ENCODE measurements around the gene PPP6R3. TPM values are rescaled to one million over a fixed set of nuclear protein-coding genes. Genes with fewer than 3 reads are reported as not detected.
"Not testable (repeated sequence)": the region's sequence is repeated elsewhere in the genome, so short reads cannot be mapped to it uniquely, and the experiment has no call there.

The PPP6R3 gene
- total RNA-seq, 5 donors from 2014 or later (not counting 1 experiment from before 2014, with no cell fraction given), result 106 to 147 (median 118) TPM

DNA sequence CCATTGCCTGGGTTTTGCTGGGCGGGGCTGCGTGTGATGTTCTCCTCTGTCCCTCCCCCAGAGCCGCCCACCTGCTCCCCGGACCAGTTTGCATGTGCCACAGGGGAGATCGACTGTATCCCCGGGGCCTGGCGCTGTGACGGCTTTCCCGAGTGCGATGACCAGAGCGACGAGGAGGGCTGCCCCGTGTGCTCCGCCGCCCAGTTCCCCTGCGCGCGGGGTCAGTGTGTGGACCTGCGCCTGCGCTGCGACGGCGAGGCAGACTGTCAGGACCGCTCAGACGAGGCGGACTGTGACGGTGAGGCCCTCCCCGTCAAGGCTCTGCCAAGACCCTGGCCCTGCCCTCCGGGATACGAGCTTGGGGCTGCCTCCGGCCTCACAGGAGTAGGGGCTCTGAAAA is 27.0 kb upstream of the PPP6R3 start:
- ChIA-PET CTCF (no interaction called here), POLR2A (no interaction called here)
- DNase-seq, result no peak
- H3K4me3 ChIP-seq (ENCODE audit: control insufficient read depth in 1 of 2, extremely low read depth in 1 of 2, low read length in 1 of 2), result no peak overlapping the region
- H3K27me3 ChIP-seq (replicated peaks in 1 of 2; ENCODE audit: control insufficient read depth in 2 of 2, extremely low read depth in 1 of 2, insufficient read depth in 2 of 2, low read length in 1 of 2), result peaks cover 0 to 2% of the 10 kb centered on the region in 2 experiments
- ATAC-seq (replicated peaks in 1 of 4), result no peak
- no peak overlapping the region for H3K4me3 Mint-ChIP-seq
- peaks cover 5% of the 10 kb centered on the region for H3K36me3 Mint-ChIP-seq
- no peaks in the 10 kb centered on the region for H3K9me3 ChIP-seq
- no peak overlapping the region for H3K27ac ChIP-seq (ENCODE audit: low read length)
- no peak overlapping the region for H3K27ac Mint-ChIP-seq
- peaks cover 0 to 2% (median 0%) of the 10 kb centered on the region in 3 donors for H3K4me1 Mint-ChIP-seq
- no peaks in the 10 kb centered on the region for H3K27me3 Mint-ChIP-seq
- H3K36me3 ChIP-seq (ENCODE audit: control insufficient read depth in 2 of 2, extremely low read depth in 1 of 2, insufficient read depth in 1 of 2, low read length in 1 of 2), result peaks cover 0 to 32% of the 10 kb centered on the region in 2 donors
- WGBS (ENCODE audit: insufficient coverage), result 96% methylated on average over 30 of the region's 31 CpGs
- H3K4me1 ChIP-seq (ENCODE audit: control insufficient read depth in 1 of 2, extremely low read depth in 1 of 2, insufficient read depth in 2 of 2, low read length in 2 of 2), result no peaks in the 10 kb centered on the region
- H3K9me3 Mint-ChIP-seq, result peaks cover 4 to 13% (median 7%) of the 10 kb centered on the region in 3 donors

- H3K27ac Mint-ChIP-seq; H3K4me3 Mint-ChIP-seq; H3K9me3 ChIP-seq; DNase-seq; CTCF ChIA-PET; H3K4me3 ChIP-seq (ENCODE audit: control insufficient read depth in 1 of 2, extremely low read depth in 1 of 2, low read length in 1 of 2); H3K4me1 Mint-ChIP-seq; POLR2A ChIA-PET; H3K36me3 Mint-ChIP-seq; H3K4me1 ChIP-seq (ENCODE audit: control insufficient read depth in 1 of 2, extremely low read depth in 1 of 2, insufficient read depth in 2 of 2, low read length in 2 of 2); ATAC-seq (replicated peaks in 1 of 4); H3K27me3 ChIP-seq (replicated peaks in 1 of 2; ENCODE audit: control insufficient read depth in 2 of 2, extremely low read depth in 1 of 2, insufficient read depth in 2 of 2, low read length in 1 of 2); H3K27ac ChIP-seq (ENCODE audit: low read length); H3K27me3 Mint-ChIP-seq: not testable (repeated sequence)
- whole genome bisulfite sequencing (ENCODE audit: insufficient coverage), result no CpG with 5 or more reads among the region's 5 CpGs
- H3K9me3 Mint-ChIP-seq, result peaks cover 4 to 11% (median 4%) of the 10 kb centered on the region in 3 donors
- H3K36me3 ChIP-seq (ENCODE audit: control insufficient read depth in 2 of 2, extremely low read depth in 1 of 2, insufficient read depth in 1 of 2, low read length in 1 of 2), result peaks cover 0 to 31% of the 10 kb centered on the region in 2 donors
Measured at GRCh38 chr11:68434159-68434558, 26.4 kb upstream of the PPP6R3 start.

GRCh38 chr11:68436162-68436888 is 24.2 kb upstream of the PPP6R3 start:
- DNase-seq, result no peak

GRCh38 chr11:68436985-68437926 is 23.3 kb upstream of the PPP6R3 start:
- peaks cover 0 to 2% of the 10 kb centered on the region in 2 experiments for H3K27me3 ChIP-seq (replicated peaks in 1 of 2; ENCODE audit: control insufficient read depth in 2 of 2, extremely low read depth in 1 of 2, insufficient read depth in 2 of 2, low read length in 1 of 2)
- CTCF ChIA-PET, result interaction anchor here in 1 of 2 donors (0.6 kb wide), 1 partner anchor 243 kb away, joined by 5 read pairs; no protein-coding TSS in a partner anchor
- H3K9me3 Mint-ChIP-seq, result no peaks in the 10 kb centered on the region
- peaks cover 0 to 23% of the 10 kb centered on the region in 2 donors for H3K36me3 ChIP-seq (ENCODE audit: control insufficient read depth in 2 of 2, extremely low read depth in 1 of 2, insufficient read depth in 1 of 2, low read length in 1 of 2)
- H3K4me3 ChIP-seq (ENCODE audit: control insufficient read depth in 1 of 2, extremely low read depth in 1 of 2, low read length in 1 of 2), result no peak overlapping the region
- H3K36me3 Mint-ChIP-seq, result no peaks in the 10 kb centered on the region
- H3K27me3 Mint-ChIP-seq, result no peaks in the 10 kb centered on the region
- no peak overlapping the region for H3K27ac Mint-ChIP-seq
- peak in 2 of 4 experiments; percentile 17 to 50 for ATAC-seq (replicated peaks in 1 of 4)
- peaks cover 0 to 2% (median 0%) of the 10 kb centered on the region in 3 donors for H3K4me1 Mint-ChIP-seq
- 87% methylated on average over 31 of the region's 34 CpGs for WGBS (ENCODE audit: insufficient coverage)
- no peak overlapping the region for H3K27ac ChIP-seq (ENCODE audit: low read length)
- H3K4me3 Mint-ChIP-seq, result no peak overlapping the region
- no peaks in the 10 kb centered on the region for H3K4me1 ChIP-seq (ENCODE audit: control insufficient read depth in 1 of 2, extremely low read depth in 1 of 2, insufficient read depth in 2 of 2, low read length in 2 of 2)
- H3K9me3 ChIP-seq, result no peaks in the 10 kb centered on the region
- DNase-seq, result no peak
- POLR2A ChIA-PET, result no interaction called here

More at GRCh38 chr11:68436162-68436888, 24.2 kb upstream of the PPP6R3 start:
- H3K4me1 ChIP-seq (ENCODE audit: control insufficient read depth in 1 of 2, extremely low read depth in 1 of 2, insufficient read depth in 2 of 2, low read length in 2 of 2), result no peaks in the 10 kb centered on the region
- Mint-ChIP-seq H3K27me3 (no peaks in the 10 kb centered on the region), H3K36me3 (no peaks in the 10 kb centered on the region), H3K9me3 (no peaks in the 10 kb centered on the region), H3K4me1 (peaks cover 0 to 2% (median 0%) of the 10 kb centered on the region in 3 donors), H3K27ac (no peak overlapping the region), H3K4me3 (no peak overlapping the region)
- ATAC-seq (replicated peaks in 1 of 4), result no peak
- no peaks in the 10 kb centered on the region for H3K9me3 ChIP-seq
- 89% methylated on average over 14 of the region's 16 CpGs for WGBS (ENCODE audit: insufficient coverage)
- ChIA-PET POLR2A (no interaction called here), CTCF (no interaction called here)
- peaks cover 0 to 28% of the 10 kb centered on the region in 2 donors for H3K36me3 ChIP-seq (ENCODE audit: control insufficient read depth in 2 of 2, extremely low read depth in 1 of 2, insufficient read depth in 1 of 2, low read length in 1 of 2)
- H3K4me3 ChIP-seq (ENCODE audit: control insufficient read depth in 1 of 2, extremely low read depth in 1 of 2, low read length in 1 of 2), result no peak overlapping the region
- H3K27ac ChIP-seq (ENCODE audit: low read length), result no peak overlapping the region
- peaks cover 0 to 2% of the 10 kb centered on the region in 2 experiments for H3K27me3 ChIP-seq (replicated peaks in 1 of 2; ENCODE audit: control insufficient read depth in 2 of 2, extremely low read depth in 1 of 2, insufficient read depth in 2 of 2, low read length in 1 of 2)

- peaks cover 0 to 20% of the 10 kb centered on the region in 2 donors for H3K36me3 ChIP-seq (ENCODE audit: control insufficient read depth in 2 of 2, extremely low read depth in 1 of 2, insufficient read depth in 1 of 2, low read length in 1 of 2)
- no peaks in the 10 kb centered on the region for H3K36me3 Mint-ChIP-seq
- ChIA-PET CTCF (no interaction called here), POLR2A (no interaction called here)
- no peak overlapping the region for H3K4me3 ChIP-seq (ENCODE audit: control insufficient read depth in 1 of 2, extremely low read depth in 1 of 2, low read length in 1 of 2)
- DNase-seq, result no peak
- no peak for ATAC-seq (replicated peaks in 1 of 4)
- no peak overlapping the region for H3K4me3 Mint-ChIP-seq
- WGBS (ENCODE audit: insufficient coverage), result 95% methylated on average over 23 of the region's 34 CpGs
- peaks cover 0 to 2% (median 0%) of the 10 kb centered on the region in 3 donors for H3K4me1 Mint-ChIP-seq
- H3K4me1 ChIP-seq (ENCODE audit: control insufficient read depth in 1 of 2, extremely low read depth in 1 of 2, insufficient read depth in 2 of 2, low read length in 2 of 2), result no peaks in the 10 kb centered on the region
- H3K9me3 ChIP-seq, result no peaks in the 10 kb centered on the region
- no peaks in the 10 kb centered on the region for H3K27me3 Mint-ChIP-seq
- H3K27ac Mint-ChIP-seq, result no peak overlapping the region
- no peak overlapping the region for H3K27ac ChIP-seq (ENCODE audit: low read length)
- peaks cover 0 to 2% of the 10 kb centered on the region in 2 experiments for H3K27me3 ChIP-seq (replicated peaks in 1 of 2; ENCODE audit: control insufficient read depth in 2 of 2, extremely low read depth in 1 of 2, insufficient read depth in 2 of 2, low read length in 1 of 2)
- no peaks in the 10 kb centered on the region for H3K9me3 Mint-ChIP-seq
Measured at GRCh38 chr11:68437927-68438657, 22.5 kb upstream of the PPP6R3 start.

DNA sequence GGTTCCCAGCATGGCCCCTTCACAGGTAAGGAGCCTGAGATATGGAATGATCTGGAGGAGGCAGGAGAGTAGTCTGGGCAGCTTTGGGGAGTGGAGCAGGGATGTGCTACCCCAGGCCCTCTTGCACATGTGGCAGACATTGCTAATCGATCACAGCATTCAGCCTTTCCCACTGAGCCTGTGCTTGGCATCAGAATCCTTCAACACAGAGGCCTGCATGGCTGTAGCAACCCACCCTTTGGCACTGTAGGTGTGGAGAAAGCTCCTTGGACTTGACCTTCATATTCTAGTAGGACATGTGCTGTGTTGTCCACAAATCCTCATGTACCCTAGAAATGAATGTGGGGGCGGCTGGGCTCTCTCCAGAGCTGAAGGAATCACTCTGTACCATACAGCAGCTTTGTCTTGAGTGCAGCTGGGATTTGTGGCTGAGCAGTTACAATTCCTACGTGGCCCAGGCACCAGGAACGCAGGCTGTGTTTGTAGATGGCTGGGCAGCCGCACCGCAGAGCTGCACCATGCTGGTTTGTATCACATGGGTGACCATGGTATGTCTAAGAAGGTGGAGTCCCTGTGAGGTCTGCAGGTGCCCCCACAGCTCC is 21.8 kb upstream of the PPP6R3 start:
- Mint-ChIP-seq H3K36me3 (no peaks in the 10 kb centered on the region), H3K4me3 (no peak overlapping the region), H3K27me3 (no peaks in the 10 kb centered on the region), H3K27ac (no peak overlapping the region), H3K9me3 (no peaks in the 10 kb centered on the region), H3K4me1 (peaks cover 0 to 2% (median 0%) of the 10 kb centered on the region in 3 donors)
- no peak for ATAC-seq (replicated peaks in 1 of 4)
- H3K36me3 ChIP-seq (ENCODE audit: control insufficient read depth in 2 of 2, extremely low read depth in 1 of 2, insufficient read depth in 1 of 2, low read length in 1 of 2), result peaks cover 0 to 16% of the 10 kb centered on the region in 2 donors
- peaks cover 0 to 2% of the 10 kb centered on the region in 2 experiments for H3K27me3 ChIP-seq (replicated peaks in 1 of 2; ENCODE audit: control insufficient read depth in 2 of 2, extremely low read depth in 1 of 2, insufficient read depth in 2 of 2, low read length in 1 of 2)
- no peaks in the 10 kb centered on the region for H3K4me1 ChIP-seq (ENCODE audit: control insufficient read depth in 1 of 2, extremely low read depth in 1 of 2, insufficient read depth in 2 of 2, low read length in 2 of 2)
- ChIA-PET POLR2A (no interaction called here), CTCF (no interaction called here)
- H3K4me3 ChIP-seq (ENCODE audit: control insufficient read depth in 1 of 2, extremely low read depth in 1 of 2, low read length in 1 of 2), result no peak overlapping the region
- DNase-seq, result no peak
- 83% methylated on average over 3 of the region's 6 CpGs for WGBS (ENCODE audit: insufficient coverage)
- H3K27ac ChIP-seq (ENCODE audit: low read length), result no peak overlapping the region
- H3K9me3 ChIP-seq, result no peaks in the 10 kb centered on the region
